ENCODE measurements around the gene INAVA. TPM values are rescaled to one million over a fixed set of nuclear protein-coding genes. Genes with fewer than 3 reads are reported as not detected.
A peak's percentile ranks its signal among the peaks of the same experiment; 100 is the strongest.

INAVA gene
- total and polyA plus RNA-seq, 9 of the 15 experiments (the other 6 are each of a cell fraction or from before 2014, with no cell fraction given) = 0.09 TPM; not detected in 8

- TF ChIP-seq CBX2 (IDR thresholded peaks at IDR 0.05; ENCODE audit: insufficient read depth, low read length, poor library complexity, severe bottlenecking) = no peak
- no peak for TF ChIP-seq MECOM (CRISPR knock-in tag; IDR thresholded peaks at IDR 0.05)
- no peak for TF ChIP-seq ZNF324 (CRISPR knock-in tag; IDR thresholded peaks at IDR 0.05)
- no peak for TF ChIP-seq ZNF3 (CRISPR knock-in tag; IDR thresholded peaks at IDR 0.05)
- TF ChIP-seq ZNF24 (IDR thresholded peaks at IDR 0.05) = no peak
- TF ChIP-seq KLF16 (IDR thresholded peaks at IDR 0.05) = no peak
- no peak for TF ChIP-seq MEF2A (IDR thresholded peaks at IDR 0.05; ENCODE audit: control insufficient read depth, low read depth, low read length)
- TF ChIP-seq ZNF174 (CRISPR knock-in tag; IDR thresholded peaks at IDR 0.05) = no peak
- no peak for TF ChIP-seq CAMTA2 (CRISPR knock-in tag; conservative IDR thresholded peaks at IDR 0.05)
- TF ChIP-seq E2F5 (CRISPR knock-in tag; IDR thresholded peaks at IDR 0.05) = no peak
- no peak for TF ChIP-seq TRIM28 (IDR thresholded peaks at IDR 0.05)
- TF ChIP-seq ZC3H8 (IDR thresholded peaks at IDR 0.05) = no peak
- no peak for TF ChIP-seq RBBP5 (IDR thresholded peaks at IDR 0.05; ENCODE audit: borderline replicate concordance, insufficient read depth, low read length, poor library complexity, severe bottlenecking)
- TF ChIP-seq GATA2 (CRISPR knock-in tag; IDR thresholded peaks at IDR 0.05) = no peak
- no peak for TF ChIP-seq RHOXF2B (CRISPR knock-in tag; conservative IDR thresholded peaks at IDR 0.05)
- no peak for TF ChIP-seq SRSF9 (IDR thresholded peaks at IDR 0.05; ENCODE audit: borderline replicate concordance, low read depth, low read length)
- no peak for TF ChIP-seq NKRF (IDR thresholded peaks at IDR 0.05; ENCODE audit: borderline replicate concordance)
- TF ChIP-seq ZFP1 (CRISPR knock-in tag; IDR thresholded peaks at IDR 0.05) = peak; percentile 68; the same call in 1 of the 2 replicates
- peak; percentile 88; the same call in 1 of the 2 replicates for TF ChIP-seq ZNF644 (tag; IDR thresholded peaks at IDR 0.05; ENCODE audit: low read depth)
- no peak for TF ChIP-seq MCM2 (IDR thresholded peaks at IDR 0.05; ENCODE audit: low read depth)
- TF ChIP-seq ARNT (IDR thresholded peaks at IDR 0.05) = no peak
- TF ChIP-seq HMG20B (CRISPR knock-in tag; IDR thresholded peaks at IDR 0.05) = no peak
- TF ChIP-seq KAT2B (IDR thresholded peaks at IDR 0.05; ENCODE audit: low read depth, low read length) = no peak
- no peak for TF ChIP-seq FOSL1 (tag; conservative IDR thresholded peaks at IDR 0.05)
- TF ChIP-seq SIX5 (IDR thresholded peaks at IDR 0.05; ENCODE audit: borderline replicate concordance in 1 of 2, insufficient read depth in 1 of 2, low read depth in 1 of 2, low read length in 2 of 2) = no peak
- TF ChIP-seq SLC30A9 (CRISPR knock-in tag; IDR thresholded peaks at IDR 0.05) = no peak
- no peak for TF ChIP-seq ZFP36 (IDR thresholded peaks at IDR 0.05; ENCODE audit: low read depth, low read length, partially characterized antibody)
- TF ChIP-seq KAT7 (CRISPR knock-in tag; IDR thresholded peaks at IDR 0.05; ENCODE audit: borderline replicate concordance) = no peak
- TF ChIP-seq CBX5 (IDR thresholded peaks at IDR 0.05; ENCODE audit: borderline replicate concordance, low read depth) = no peak
Observed at GRCh38 chr1:200886594-200886993, 8.1 kb upstream of the INAVA start (continued).
